Stimulated activated CD8-positive, alpha-beta memory T cell treated with anti-CD3 and anti-CD28 coated beads, Interleukin-12 subunit alpha, Interleukin-12 subunit beta, amount 100 ng/mL, for 1 hour (primary cell): ENCODE data around the gene GNPTAB.
"Not testable (repeated sequence)": the region's sequence is repeated elsewhere in the genome, so short reads cannot be mapped to it uniquely, and the experiment has no call there.

ENCODE experiments used
- DNase-seq: peaks from one replicate; pipeline ENCODE4 v3.0.0-alpha.2; 2020; ENCODE audit warnings: low read depth

GNPTAB gene

DNA sequence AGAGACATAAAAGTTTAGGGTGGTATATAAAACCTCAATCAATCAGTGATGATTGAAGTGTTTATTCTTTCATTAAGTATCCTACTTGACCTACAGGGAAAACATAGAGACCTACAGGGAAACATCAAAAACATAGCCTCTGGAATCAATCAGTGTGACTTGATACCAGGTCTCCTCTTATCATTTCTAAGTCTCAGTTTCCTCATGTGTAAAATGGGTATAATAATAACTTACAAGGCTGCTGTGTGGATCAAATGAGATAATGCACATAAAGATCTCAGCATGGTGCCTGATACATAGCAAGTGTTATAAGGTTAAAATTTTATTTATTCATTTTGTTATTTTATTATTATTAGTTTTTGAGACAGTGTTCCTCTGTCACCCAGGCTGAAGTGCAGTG, 22.2 kb upstream of the GNPTAB start:
- DNase-seq, result no peak

DNA sequence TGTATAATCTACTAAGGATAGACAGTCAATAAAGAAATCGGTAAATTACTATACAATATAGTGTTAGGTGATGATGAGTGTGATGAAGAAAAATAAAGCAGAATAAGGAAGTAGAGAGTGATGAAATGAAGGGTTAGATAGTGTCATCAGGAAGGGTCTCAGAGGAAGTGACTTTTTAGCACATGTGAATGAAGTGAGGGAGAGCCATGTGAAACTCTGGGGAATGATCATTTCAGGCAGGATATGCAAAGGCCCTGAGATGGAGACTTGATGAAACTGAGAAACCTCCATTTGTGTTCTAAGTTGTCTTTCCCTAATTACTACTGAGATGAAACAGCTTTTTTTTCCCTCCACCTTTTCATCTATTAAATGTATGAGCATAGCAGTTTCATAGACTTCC, 19.4 kb upstream of the GNPTAB start:
- DNase-seq, result no peak

DNA sequence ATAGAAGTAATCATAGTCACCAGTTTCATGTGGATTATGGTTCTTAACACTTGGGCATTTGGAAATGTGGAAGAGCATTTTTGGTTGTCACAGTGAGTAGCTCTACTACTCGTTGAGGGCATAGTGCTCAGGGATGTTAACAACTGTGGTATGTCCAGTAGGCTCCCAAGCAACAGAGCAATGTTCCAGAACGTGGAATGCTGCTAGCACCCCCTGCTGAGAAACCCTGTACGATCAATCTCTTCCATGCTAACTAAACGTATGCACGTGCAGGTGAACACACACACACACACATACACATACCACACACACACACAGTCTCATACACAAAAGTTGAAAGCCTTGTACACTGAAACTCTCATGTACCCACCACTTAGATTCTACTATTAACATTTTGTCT, 16.6 kb upstream of the GNPTAB start:
- DNase-seq, result no peak

DNA sequence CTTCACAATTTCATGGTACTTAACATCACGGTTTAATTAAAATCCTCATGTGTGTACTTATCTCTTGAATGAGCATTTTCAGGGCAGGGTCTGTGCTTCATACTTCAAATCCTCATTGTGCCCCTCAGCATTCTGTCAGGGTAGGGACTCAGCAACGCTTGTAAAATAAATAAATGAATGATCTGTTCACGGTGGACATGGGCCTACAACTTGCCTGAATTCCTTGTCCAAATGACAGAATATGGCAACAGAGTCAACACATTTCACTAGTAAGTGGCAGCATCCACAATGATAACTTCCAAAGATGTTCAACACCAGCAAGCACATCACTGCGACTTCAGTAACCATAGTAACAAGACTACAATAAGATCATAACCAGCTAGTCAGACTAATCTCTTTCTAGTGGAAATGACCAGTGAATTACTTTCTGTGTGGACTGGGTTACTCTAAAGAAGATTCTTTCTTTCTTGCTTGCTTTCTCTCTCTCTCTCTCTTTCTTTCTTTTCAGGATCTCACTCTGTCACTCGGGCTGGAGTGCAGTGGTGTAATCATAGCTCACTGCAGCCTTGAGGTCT, 14.5 kb upstream of the GNPTAB start:
- no peak for DNase-seq

DNA sequence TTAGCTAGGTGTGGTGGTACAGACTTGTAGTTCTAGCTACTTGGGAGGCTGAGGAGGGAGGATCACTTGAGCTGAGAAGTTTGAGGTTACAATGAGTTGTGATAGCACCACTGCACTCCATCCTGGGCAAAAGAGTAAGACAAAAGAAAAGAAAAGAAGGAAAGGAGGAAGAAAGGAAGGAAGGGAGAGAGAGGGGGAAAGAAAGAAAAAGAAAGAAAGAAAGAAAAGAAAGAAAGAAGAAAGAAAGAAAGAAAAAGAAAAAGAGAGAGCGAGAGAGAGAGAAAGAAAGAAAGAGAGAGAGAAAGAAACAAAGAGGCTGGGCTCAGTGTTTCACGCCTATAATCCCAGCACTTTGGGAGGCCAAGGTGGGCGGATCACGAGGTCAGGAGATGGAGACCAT, 10.3 kb upstream of the GNPTAB start:
- no peak for DNase-seq

DNA sequence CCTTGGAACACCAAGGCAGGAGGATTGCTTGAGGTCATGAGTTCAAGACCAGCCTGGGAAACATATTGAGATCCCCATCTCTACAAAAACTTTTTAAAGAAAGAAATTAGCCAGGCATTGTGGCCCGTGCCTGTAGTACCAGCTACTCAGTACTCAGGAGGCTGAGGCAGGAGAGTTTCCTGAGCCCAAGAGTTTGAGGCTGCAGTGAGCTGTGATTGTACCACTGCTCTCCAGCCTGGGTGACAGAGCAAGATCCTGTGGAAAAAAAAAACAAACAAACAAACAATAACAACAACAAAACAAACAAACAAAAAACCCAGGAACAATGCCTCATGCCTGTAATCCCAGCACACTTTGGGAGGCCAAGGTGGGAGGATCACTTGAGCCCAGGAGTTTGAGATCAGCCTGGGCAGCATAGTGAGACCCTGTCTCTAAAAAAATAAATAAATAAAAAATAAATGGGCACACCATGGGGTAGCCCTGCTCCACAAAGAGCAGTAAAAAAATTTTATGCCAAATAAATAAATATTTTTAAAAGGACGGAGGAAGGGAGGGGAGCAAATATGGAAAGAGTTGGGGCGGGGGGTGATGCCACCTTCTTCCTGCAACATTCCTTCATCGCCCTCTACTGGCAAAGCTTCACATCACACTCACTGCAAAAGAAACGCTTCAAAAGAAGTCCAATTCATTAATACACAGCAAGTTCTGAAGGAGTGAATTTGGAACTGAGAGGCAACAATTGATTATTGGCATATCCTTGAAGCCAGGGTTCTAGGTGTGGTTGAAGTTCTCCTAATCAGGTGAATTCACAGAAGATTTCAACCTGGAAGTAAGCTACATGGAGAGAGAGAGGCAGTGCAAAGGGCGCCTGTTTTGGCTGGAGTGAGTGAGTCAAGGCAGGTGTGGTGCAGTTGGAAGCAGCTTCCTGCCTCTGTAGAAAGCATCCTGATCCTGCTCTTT, 8.8 kb upstream of the GNPTAB start:
- DNase-seq, result peak; percentile 61

DNA sequence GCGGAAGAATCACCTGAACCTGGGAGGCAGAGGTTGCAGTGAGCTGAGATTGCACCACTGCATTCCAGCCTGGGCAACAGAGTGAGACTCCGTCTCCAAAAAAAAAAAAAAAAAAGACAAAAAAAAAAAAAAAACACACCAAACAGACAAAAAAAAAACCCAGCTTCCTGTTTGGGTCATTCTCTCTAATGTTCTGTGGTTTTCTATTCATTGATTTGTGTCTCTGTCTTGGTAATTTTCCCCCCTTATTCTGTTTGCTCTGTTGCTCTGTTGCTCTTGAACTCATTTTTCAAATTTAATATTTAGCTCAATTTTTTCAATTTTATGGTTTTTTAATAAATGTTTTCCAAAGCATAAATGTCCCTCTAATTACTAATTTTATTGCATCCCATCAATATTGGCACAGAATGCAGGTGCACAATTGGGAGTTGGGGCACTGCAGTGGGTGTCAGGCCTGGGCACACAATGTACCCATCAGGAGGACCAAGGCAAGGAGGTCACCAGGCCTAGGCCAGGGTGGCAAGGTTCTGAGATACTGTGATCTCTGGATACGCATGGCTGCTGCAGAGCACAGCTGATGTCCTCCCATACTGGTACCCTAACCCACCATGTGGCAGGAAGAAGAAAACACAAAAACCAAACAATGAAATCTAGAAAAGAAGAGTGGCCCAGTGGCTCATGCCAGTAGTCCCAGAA, 8.0 kb upstream of the GNPTAB start:
- no peak for DNase-seq

DNA sequence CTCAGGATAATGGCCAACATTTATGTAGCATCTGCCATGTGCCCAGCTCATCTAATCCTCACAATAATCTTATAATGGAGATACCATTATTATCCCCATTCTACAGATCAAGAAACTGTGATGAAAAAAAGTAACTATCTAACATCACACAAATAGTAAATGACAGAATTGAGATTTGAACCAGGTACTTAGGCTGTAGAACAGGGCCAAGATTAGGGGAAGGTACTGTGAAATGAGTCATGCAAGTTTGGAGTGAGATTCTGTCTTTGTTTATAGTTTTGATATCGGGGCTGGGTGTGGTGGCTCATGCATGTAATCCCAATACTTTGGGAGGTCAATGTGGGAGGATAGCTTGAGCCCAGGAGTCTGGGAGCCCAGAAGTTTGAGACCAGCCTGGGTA, 1.3 kb upstream of the GNPTAB start:
- DNase-seq, result no peak

DNA sequence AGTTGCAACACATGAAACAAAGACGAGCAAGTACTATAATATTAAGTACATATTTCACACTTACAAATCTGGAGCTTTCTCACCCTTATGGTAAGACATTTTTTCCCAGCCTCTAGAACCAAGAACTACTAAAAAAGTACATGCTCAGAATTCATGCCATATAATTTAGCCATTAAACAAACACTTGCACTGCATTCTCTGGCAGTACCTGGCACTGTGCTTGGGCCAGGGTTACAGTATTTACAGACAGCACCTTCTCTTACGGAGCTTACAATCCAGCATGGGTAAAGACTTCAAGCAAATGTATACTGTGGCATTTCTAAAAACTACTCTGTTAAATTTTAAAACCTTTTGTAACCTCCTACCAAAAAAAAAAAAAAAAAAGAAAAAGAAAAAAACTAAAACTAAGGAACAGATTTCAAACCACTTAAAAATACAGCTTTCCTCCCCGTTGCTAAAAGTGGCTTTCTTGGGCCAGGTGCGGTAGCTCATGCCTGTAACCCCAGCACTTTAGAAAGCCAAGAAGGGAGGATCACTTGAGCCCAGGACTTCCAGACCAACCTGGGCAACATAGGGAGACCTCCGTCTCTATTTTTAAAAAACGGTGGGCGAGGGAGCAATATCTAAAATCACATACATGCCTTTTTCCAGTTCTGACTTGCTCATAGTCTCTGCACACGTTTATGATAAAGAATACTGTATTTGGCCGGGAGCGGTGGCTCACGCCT, 956 bp downstream of the GNPTAB start:
- no peak for DNase-seq

DNA sequence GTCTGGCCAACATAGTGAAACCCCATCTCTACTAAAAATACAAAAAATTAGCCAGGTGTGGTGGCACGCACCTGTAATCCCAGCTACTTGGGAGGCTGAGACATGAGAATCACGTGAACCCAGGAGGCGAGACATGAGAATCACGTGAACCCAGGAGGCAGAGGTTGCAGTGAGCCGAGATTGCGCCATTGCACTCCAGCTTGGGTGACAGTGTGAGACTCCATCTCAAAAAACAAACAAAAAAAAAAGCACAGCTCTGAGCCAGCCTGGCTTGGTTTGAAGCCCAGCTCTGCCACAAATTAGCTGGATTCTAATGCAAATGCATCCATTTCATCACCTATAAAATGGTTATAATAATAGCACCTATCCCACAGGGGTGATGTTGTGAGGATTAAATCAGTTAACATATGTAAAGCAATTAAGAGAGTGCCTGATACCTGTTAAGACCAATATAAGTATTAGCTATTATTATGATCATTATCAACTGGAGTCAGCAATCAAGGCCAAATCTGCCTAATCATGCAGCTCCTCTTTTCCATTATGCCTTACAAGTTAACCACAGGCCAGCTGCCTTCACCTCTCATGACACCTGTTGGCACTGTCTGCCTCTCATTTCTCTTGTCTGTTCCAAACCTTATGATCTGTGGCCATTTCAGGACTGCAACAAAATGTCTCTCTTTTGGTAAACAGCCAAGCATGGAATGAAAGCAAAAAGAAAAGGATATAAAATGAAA, 2.1 kb downstream of the GNPTAB start:
- no peak for DNase-seq

DNA sequence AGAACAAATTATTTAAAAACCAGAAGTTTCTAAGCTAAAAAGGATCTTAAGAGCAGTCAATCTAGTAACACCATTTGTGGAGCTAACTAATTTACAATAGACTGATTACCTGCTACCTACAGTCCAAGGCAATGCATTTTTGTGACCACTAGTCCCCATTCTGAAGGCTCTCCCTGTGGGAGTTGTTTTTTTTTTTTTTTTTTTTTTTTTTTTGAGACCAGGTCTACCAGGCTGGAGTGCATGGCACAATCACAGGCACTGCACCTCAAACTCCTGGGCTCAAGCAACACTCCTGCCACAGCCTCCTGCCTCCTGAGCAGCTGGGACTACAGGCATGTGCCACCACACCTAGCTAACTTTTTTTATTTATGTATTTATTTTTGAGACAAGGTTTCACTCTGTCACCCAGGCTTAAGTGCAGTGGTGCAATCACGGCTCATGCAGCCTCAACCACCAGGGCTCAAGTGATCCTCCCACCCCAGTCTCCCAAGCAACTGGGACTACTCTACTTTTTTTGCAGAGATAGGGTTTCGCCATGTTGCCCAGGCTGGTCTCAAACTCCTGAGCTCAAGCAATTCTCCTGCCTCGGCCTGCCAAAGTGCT, 3.9 kb downstream of the GNPTAB start:
- DNase-seq, result no peak

DNA sequence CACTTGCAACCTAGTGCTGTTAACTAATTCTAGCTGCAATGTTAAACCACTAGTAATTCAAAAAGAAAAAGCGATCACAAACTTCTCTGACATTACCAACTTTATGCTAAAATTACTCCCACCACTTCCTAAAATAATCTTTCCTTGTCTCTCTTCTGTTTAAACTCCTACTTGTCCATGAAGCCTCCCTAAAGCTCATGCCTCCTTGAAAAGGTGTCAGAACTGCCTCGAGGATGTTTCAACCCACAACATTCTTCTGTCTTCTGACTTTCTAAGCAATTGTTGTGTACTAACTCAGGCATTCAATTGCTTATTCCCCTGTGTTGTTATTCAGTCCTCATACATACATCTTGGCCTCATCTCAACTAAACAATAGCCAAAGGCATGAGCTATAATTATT, 5.9 kb downstream of the GNPTAB start:
- DNase-seq, result no peak

DNA sequence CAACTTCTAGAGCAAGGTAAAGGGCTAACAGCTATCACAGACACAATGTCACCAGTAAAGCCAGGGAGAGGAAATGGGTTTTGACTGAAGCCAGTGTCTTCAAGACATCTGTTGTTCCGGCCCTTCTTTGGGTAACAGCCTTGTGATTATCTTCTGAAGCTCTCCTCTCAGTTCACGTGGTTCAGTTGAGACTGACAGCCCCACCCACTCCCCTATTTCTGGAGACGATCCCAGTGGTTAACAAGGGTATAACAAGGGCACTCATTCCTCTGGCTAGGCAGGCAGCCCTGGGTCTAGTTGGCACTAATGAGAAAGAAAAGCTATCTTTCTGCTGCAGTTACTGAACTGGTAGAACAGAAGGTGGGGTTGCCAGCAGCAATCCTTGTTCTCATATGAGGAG, 6.9 kb downstream of the GNPTAB start:
- peak; percentile 39 for DNase-seq

DNA sequence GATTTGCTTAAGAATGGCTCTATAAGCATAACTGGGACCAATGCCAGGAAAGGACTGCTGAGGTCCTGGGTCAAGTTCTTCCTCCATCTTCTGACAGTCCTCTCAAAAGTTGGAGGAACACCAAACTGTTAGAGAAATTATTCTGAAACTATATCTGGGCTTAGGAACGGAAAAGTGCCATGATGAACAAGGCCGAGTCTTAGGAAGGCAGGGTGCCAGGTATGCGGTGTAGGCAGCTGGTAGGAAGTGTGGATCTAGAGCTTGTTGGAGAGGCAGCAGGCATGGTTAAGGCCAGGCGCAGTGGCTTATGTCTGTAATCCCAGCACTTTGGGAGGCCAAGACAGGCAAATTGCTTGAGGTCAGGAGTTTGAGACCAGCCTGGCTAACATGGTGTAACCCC, 7.7 kb downstream of the GNPTAB start:
- DNase-seq, result no peak

DNA sequence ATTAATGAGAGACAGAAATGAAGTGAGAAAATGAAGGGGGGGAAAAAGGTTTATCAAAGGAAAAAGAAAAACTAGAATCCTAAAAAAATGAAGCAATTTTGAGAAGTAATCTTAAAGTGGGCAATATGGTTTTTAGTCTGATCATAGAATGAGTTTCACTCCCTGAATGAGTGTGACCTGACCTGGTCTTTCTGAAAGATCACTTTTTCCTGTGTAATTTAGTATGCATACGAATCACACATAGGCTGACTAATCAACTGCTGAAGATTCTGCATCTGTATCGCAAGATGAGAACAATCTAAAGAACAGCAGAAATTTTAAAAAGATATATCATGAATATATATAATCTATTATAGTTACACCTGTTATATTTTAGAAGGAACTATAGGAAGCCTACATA, 11.3 kb downstream of the GNPTAB start:
- no peak for DNase-seq

DNA sequence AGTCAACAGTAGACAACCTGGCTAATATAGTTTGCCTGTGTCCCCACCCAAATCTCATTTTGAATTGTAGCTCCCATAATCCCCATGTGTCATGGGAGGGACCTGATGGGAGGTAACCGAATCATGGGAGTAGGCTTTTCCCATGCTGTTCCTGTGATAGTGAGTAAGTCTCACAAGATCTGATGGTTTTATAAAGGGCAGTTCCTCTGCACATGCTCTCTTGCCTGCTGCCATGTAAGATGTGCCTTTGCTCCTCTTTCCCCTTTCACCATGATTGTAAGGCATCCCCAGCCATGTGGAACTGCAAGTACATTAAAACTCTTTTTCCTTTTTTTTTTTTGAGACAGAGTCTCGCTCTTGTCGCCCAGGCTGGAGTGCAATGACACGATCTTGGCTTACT, 12.1 kb downstream of the GNPTAB start:
- DNase-seq, result not testable (repeated sequence)

DNA sequence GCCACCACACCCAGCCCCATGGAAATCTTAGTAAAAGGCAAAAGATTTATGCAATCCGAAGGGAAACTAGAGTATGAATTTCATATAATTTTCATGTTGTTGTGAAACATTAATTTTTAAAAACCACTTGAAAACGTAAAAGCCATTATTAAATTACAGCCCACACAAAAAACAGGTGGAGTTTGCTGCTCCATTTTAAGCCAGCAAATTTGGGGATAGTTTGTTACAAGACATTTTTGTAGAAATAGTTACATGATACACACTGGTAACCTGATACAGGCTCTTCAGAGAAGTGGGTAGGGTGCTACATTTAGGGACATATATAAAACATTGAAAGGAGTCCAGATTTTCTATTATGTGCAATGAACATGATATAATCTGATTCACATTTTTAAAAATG, 17.6 kb downstream of the GNPTAB start:
- DNase-seq, result no peak

DNA sequence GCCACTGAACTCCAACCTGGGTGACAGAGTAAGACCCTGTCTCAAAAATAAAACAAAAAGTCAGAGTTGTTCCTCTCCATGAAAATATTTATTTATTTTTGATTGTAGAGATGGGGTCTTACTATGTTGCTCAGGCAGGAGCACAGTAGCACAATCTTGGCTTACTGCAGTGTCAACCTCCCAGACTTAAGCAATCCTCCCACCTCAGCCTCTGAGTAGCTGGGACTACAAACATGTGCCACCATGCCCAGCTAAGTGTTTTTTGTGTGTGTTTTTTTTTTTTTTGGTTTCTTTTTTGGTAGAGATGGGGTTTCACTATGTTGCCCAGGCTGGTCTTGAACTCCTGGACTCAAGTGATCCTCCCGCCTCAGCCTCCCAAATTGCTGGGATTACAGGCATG, 18.0 kb downstream of the GNPTAB start:
- DNase-seq, result not testable (repeated sequence)

DNA sequence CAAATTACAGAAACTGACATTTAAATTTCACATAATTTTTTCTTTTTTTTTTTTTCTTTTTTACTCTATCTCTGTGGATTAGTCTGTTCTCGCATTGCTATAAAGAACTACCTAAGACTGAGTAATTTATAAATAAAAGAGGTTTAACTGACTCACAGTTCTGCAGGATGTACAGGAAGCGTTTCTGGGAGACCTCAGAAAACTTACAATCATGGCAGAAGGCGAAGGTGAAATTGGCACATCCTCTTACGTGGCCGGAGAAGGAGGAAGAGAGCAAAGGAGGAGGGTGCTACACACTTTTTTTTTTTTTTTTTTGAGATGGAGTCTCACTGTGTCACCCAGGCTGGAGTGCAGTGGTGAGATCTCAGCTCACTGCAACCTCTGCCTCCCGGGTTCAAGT, 19.4 kb downstream of the GNPTAB start:
- not testable (repeated sequence) for DNase-seq

DNA sequence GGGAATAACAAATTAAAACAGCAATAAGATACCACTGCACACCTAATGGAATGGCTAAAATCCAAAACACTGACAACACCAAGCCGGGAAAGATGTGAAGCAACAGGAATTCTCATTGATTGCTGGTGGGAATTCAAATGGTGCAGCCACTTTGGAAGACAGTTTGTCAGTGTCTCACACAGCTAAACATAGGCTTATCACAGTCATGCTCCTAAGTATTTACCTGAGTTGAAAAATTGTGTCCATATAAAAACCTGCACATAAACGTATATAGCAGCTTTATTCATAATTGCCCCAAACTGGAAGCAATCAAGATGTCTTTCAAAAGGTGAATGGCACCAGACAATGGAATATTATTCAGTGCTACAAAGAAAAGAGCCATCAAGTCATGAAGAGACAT, 21.6 kb downstream of the GNPTAB start:
- no peak for DNase-seq

DNA sequence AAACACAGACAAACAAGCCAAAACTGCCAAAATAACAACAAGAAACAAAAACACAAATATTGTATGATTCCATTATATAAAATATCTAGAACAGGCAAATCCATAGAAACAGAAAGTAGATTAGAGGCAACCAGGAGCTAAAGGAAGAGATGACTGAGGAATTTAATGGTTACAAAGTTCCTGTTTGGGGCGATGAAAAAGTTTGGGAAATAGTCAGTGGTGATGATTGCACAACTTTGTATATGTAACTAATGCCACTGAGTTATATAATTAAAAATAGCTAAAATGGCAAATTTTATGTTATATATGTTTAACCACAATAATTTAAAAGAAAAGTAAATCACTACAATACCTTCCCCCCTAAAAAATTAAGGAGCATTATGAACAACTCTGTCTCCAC, 24.5 kb downstream of the GNPTAB start:
- DNase-seq, result no peak
